NK-92 treated with Interleukin-12 subunit alpha and Interleukin-12 subunit beta, amount 100 ng/mL, for 24 hours (cell line): ENCODE results near the gene IQCF5.
"Not testable (repeated sequence)": the region's sequence is repeated elsewhere in the genome, so short reads cannot be mapped to it uniquely, and the experiment has no call there.

Experiments
- DNase-seq: peaks from one replicate; lab custom pipeline; 2025; lab: John Stamatoyannopoulos, UW

The IQCF5 gene

GRCh38 chr3:51875501-51875900 lies at the start of gene IQCF5:
IQCF5 (minus strand) TSS chr3:51875601; CDS start chr3:51875531, 70 bp downstream.
- no peak for DNase-seq

GRCh38 chr3:51921081-51921578 lies 45.7 kb upstream of the IQCF5 start:
- DNase-seq: no peak

GRCh38 chr3:51916418-51916817 lies 41.0 kb upstream of the IQCF5 start:
- DNase-seq: no peak

- no peak for DNase-seq
Measured at GRCh38 chr3:51908026-51908425, 32.6 kb upstream of the IQCF5 start.

- DNase-seq: no peak
Measured at GRCh38 chr3:51904034-51904823, 28.8 kb upstream of the IQCF5 start.

GRCh38 chr3:51902361-51902760 lies 27.0 kb upstream of the IQCF5 start:
- DNase-seq: not testable (repeated sequence)

GRCh38 chr3:51900043-51900442 lies 24.6 kb upstream of the IQCF5 start:
- DNase-seq: not testable (repeated sequence)

GRCh38 chr3:51897391-51897790 lies 22.0 kb upstream of the IQCF5 start:
- no peak for DNase-seq

- no peak for DNase-seq
Measured at GRCh38 chr3:51896607-51897305, 21.4 kb upstream of the IQCF5 start.

- no peak for DNase-seq
Measured at GRCh38 chr3:51894939-51895338, 19.5 kb upstream of the IQCF5 start.

GRCh38 chr3:51894391-51894790 lies 19.0 kb upstream of the IQCF5 start:
- no peak for DNase-seq

- no peak for DNase-seq
Measured at GRCh38 chr3:51891242-51892039, 16.0 kb upstream of the IQCF5 start.

GRCh38 chr3:51888463-51889105 lies 13.2 kb upstream of the IQCF5 start:
- no peak for DNase-seq

GRCh38 chr3:51887620-51888019 lies 12.2 kb upstream of the IQCF5 start:
- DNase-seq: no peak

GRCh38 chr3:51886447-51886846 lies 11.0 kb upstream of the IQCF5 start:
- DNase-seq: no peak

GRCh38 chr3:51879937-51880336 lies 4.5 kb upstream of the IQCF5 start:
- DNase-seq: no peak

GRCh38 chr3:51876186-51876585 lies 785 bp upstream of the IQCF5 start:
- no peak for DNase-seq

GRCh38 chr3:51874889-51875288 lies 512 bp downstream of the IQCF5 start:
- DNase-seq: no peak

GRCh38 chr3:51874411-51874810 lies 990 bp downstream of the IQCF5 start:
- no peak for DNase-seq

- no peak for DNase-seq
Measured at GRCh38 chr3:51873876-51874275, 1.5 kb downstream of the IQCF5 start.

- DNase-seq: no peak
Measured at GRCh38 chr3:51873253-51873766, 2.1 kb downstream of the IQCF5 start.

GRCh38 chr3:51869304-51869703 lies 6.1 kb downstream of the IQCF5 start:
- DNase-seq: no peak
